ENCODE data around the gene EPN2. TPM values are rescaled to one million over a fixed set of nuclear protein-coding genes. Genes with fewer than 3 reads are reported as not detected.
A peak's percentile ranks its signal among the peaks of the same experiment; 100 is the strongest.

The EPN2 gene
- total RNA-seq, 4 donors from 2014 or later, result 23.9 to 35.1 (median 34.1) TPM

DNA sequence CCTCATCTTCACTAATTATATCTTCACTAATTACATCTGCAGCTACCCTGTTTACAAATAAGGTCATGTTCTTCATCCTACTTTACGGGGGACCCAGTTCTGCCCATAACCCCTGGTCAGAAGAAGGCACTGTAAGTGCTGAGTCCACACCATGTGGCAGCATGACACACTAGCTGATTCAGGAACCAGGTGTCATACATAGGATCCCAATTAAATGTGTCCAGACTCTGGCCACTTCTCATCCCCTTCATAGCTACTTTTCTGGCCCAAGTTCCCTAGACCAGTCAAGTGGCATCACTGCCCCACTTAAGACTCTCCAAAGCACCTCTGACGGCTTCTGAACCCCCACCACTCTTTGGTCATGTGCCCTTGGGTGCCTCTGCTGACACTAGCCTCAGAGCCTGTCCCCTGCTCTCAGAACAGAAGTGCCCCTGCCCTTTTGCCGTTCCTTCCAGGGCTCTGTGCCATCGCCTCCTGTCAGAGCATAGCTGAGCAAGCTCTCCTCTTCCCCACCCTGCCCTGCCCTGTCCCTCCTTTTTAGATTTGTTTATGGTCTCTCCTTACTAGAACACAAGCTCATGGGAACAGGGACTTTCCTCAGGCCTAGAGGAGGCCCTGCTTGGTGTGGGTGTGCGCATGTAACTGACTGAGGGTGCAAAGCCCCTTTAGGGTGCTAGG lies 64.2 kb downstream of the EPN2 start:
- no peak for TF ChIP-seq POLR2A (IDR thresholded peaks at IDR 0.05)
- Histone ChIP-seq H3K4me1 (peaks cover 8 to 41% (median 25%) of the 10 kb centered on the region in 4 donors), H3K36me3 (no peaks in the 10 kb centered on the region), H3K27ac (no peak overlapping the region), H3K9me3 (no peaks in the 10 kb centered on the region), H3K4me3 (no peak overlapping the region), H3K27me3 (no peaks in the 10 kb centered on the region)
- DNase-seq, result peak in 1 of 3 donors; percentile 54

DNA sequence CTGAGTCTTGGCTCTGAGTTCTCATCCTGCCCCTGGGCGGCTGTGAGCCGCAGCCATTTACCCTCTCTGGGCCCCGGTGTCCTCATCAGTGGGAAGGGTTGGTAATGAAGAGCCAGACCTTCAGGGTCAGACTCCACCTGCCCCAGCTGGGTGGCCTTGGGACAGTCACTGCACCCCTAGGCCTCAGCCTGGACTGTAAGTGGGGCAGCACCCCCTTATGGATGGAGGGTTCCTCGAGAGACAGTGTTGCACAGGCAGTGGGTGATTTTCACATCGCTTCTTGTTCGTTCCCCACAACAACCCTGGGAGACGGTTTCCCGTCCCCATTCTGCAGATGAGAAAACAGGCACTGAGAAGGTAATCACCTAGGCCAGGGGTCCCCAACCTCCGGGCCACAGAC lies 64.8 kb downstream of the EPN2 start:
- Histone ChIP-seq H3K27ac (no peak overlapping the region), H3K4me1 (peaks cover 8 to 44% (median 30%) of the 10 kb centered on the region in 4 donors), H3K9me3 (no peaks in the 10 kb centered on the region), H3K4me3 (no peak overlapping the region), H3K27me3 (no peaks in the 10 kb centered on the region), H3K36me3 (no peaks in the 10 kb centered on the region)
- no peak for TF ChIP-seq POLR2A (IDR thresholded peaks at IDR 0.05)
- TF ChIP-seq, protein P1, sequence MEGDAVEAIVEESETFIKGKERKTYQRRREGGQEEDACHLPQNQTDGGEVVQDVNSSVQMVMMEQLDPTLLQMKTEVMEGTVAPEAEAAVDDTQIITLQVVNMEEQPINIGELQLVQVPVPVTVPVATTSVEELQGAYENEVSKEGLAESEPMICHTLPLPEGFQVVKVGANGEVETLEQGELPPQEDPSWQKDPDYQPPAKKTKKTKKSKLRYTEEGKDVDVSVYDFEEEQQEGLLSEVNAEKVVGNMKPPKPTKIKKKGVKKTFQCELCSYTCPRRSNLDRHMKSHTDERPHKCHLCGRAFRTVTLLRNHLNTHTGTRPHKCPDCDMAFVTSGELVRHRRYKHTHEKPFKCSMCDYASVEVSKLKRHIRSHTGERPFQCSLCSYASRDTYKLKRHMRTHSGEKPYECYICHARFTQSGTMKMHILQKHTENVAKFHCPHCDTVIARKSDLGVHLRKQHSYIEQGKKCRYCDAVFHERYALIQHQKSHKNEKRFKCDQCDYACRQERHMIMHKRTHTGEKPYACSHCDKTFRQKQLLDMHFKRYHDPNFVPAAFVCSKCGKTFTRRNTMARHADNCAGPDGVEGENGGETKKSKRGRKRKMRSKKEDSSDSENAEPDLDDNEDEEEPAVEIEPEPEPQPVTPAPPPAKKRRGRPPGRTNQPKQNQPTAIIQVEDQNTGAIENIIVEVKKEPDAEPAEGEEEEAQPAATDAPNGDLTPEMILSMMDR (IDR thresholded peaks at IDR 0.05), result no peak
- no peak for DNase-seq

DNA sequence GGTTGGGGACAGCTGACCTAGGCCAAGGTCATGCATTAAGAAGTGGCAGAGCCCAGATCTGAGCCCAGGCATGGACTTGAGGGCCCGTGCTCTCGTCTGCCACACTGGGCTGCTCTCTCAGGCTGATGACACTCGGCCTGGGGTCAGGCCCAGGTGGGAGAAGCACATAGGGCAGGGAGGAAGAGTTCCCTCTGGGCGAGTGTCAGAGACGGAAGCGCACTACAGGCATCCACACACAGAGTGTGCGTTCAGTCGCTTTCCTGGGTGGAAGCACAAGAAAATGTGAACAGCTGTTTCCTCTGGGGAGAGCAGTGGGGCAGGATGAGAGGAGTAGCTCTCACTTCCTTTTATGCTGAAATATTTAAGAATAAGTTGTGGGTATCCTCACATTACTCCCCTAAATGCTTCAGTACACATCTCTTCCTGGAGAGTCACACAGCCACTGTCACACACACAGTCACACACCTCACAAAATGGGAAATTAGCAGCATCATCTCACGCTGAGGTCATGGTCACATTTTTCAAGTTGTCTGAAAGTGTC lies 65.7 kb downstream of the EPN2 start:
- DNase-seq, result peak in 1 of 3 donors; percentile 18
- peaks cover 8 to 44% (median 30%) of the 10 kb centered on the region in 4 donors for H3K4me1 ChIP-seq
- no peaks in the 10 kb centered on the region for H3K27me3 ChIP-seq
- H3K36me3 ChIP-seq, result no peaks in the 10 kb centered on the region
- TF ChIP-seq, protein P1 (IDR thresholded peaks at IDR 0.05), result no peak
- no peak for TF ChIP-seq POLR2A (IDR thresholded peaks at IDR 0.05)
- H3K4me3 ChIP-seq, result no peak overlapping the region
- H3K27ac ChIP-seq, result peak overlapping the region in 1 of 4 donors; percentile 19
- H3K9me3 ChIP-seq, result no peaks in the 10 kb centered on the region

DNA sequence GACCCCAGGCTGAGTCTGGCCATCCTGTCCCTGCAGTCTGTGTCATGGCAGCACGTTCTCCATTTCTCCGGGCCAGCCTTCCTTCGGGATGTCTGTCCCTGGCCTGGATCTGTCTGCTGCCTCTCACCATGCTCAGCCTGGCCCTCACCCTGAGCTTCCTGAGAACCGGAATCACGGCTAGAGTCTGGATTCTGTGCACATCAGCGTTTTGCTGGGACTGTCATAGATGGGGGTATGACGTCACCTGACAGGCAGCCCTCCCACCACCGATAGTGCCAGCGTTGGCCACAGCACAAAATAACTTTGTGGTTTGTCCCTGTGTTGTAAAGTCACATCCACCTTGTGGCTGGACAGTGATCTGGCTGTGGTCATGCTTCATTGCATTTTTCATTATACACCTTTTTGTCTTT lies 66.2 kb downstream of the EPN2 start:
- Histone ChIP-seq H3K27ac (peak overlapping the region in 1 of 4 donors; percentile 19), H3K27me3 (no peaks in the 10 kb centered on the region), H3K4me3 (no peak overlapping the region), H3K36me3 (no peaks in the 10 kb centered on the region), H3K4me1 (peaks cover 8 to 44% (median 32%) of the 10 kb centered on the region in 4 donors), H3K9me3 (no peaks in the 10 kb centered on the region)
- TF ChIP-seq, protein P1 (IDR thresholded peaks at IDR 0.05), result no peak
- no peak for TF ChIP-seq POLR2A (IDR thresholded peaks at IDR 0.05)
- DNase-seq, result no peak

DNA sequence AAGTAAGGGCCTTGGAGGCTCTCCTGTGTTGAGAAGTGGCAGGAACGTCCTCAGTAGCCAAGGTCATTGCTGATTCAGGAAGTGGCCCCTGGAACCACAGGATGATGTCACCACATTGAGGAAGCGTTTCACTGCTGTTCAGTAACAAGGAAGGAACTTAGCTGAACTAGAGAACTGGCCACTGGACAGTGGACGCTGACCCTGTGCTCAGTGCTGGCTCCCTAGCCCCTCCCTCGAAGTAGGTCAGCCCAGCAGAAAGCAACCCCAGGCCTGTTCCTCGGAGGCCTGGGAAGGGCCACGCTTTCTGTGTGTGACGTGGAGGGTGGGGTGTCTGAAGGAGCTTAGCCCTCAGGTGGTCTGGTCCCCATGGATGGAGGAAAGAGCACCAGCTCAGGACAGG lies 67.0 kb downstream of the EPN2 start:
- TF ChIP-seq, protein P1 (IDR thresholded peaks at IDR 0.05), result no peak
- no peak for TF ChIP-seq POLR2A (IDR thresholded peaks at IDR 0.05)
- H3K36me3 ChIP-seq, result no peaks in the 10 kb centered on the region
- H3K9me3 ChIP-seq, result no peaks in the 10 kb centered on the region
- DNase-seq, result peak in 2 of 3 donors; percentile 50 to 81
- H3K27me3 ChIP-seq, result no peaks in the 10 kb centered on the region
- peaks cover 8 to 44% (median 32%) of the 10 kb centered on the region in 4 donors for H3K4me1 ChIP-seq
- no peak overlapping the region for H3K4me3 ChIP-seq
- H3K27ac ChIP-seq, result peak overlapping the region in 3 of 4 donors; percentile 14 to 26 (median 17)

DNA sequence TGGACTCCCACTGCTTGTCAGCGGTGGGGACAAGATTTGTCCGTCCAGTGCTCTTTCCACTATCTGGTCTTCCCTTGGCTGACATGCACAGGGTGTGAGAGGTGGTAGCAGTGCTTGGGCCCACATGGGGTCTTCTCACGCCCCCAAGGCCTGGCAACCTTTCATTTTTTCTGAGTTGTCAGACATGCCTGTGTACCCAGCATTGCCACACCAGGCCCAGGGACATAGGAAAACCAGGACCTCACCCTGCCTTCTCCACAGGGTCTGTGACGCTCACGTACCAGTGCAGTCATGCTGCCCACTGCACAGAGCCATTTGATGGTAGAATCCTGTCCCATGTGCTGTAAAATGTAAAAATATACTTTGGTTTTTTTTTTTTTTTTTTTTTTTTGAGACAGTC lies 67.6 kb downstream of the EPN2 start:
- no peak for DNase-seq
- Histone ChIP-seq H3K4me3 (no peak overlapping the region), H3K9me3 (no peaks in the 10 kb centered on the region), H3K27me3 (no peaks in the 10 kb centered on the region), H3K27ac (peak overlapping the region in 3 of 4 donors; percentile 14 to 26 (median 17)), H3K36me3 (no peaks in the 10 kb centered on the region), H3K4me1 (peaks cover 8 to 44% (median 32%) of the 10 kb centered on the region in 4 donors)
- TF ChIP-seq POLR2A (IDR thresholded peaks at IDR 0.05), result no peak
- TF ChIP-seq, protein P1 (IDR thresholded peaks at IDR 0.05), result no peak
